ENCODE results near the gene NLRX1. TPM values are rescaled to one million over a fixed set of nuclear protein-coding genes. Genes with fewer than 3 reads are reported as not detected.

NLRX1 gene
- polyA plus RNA-seq = 0.23 TPM in 1 of 2 replicates, not detected in the other

GRCh38 chr11:119168471-119169281, at the start of gene NLRX1:
Gene NLRX1, plus strand, starts transcription at chr11:119168725. Its CDS starts 2,679 bp downstream, at chr11:119171404.

GRCh38 chr11:119121008-119121810, 47.3 kb upstream of the NLRX1 start, which contains the start of gene HINFP:
Gene HINFP, plus strand, starts transcription at chr11:119121580. Its CDS starts 5,365 bp downstream, at chr11:119126945.

GRCh38 chr11:119149018-119149785, 19.3 kb upstream of the NLRX1 start, which contains the start of gene ABCG4:
Gene ABCG4, plus strand, starts transcription at chr11:119149052. Its CDS starts 914 bp downstream, at chr11:119149966.

GRCh38 chr11:119205574-119206510, 37.3 kb downstream of the NLRX1 start, which contains the start of gene CBL:
Gene CBL, plus strand, starts transcription at chr11:119206339. Its CDS starts 79 bp downstream, at chr11:119206418.

Other genes with a start within 250 kb of the NLRX1 start
- 0.06 TPM in 1 of 2 replicates, not detected in the other for gene BCL9L, start 242.8 kb upstream of the NLRX1 start, polyA plus RNA-seq
- not detected in 2 replicates for gene UPK2, start 212.4 kb upstream of the NLRX1 start, polyA plus RNA-seq
- not detected in 2 replicates for gene FOXR1, start 197.0 kb upstream of the NLRX1 start, polyA plus RNA-seq
- 12.6 and 14.6 TPM in 2 replicates for gene CENATAC, start 170.6 kb upstream of the NLRX1 start, polyA plus RNA-seq
- gene RPS25, start 150.4 kb upstream of the NLRX1 start, polyA plus RNA-seq = 686 and 722 TPM in 2 replicates
- gene TRAPPC4, start 150.0 kb upstream of the NLRX1 start, polyA plus RNA-seq = 157 and 230 TPM in 2 replicates
- 0.53 and 3.8 TPM in 2 replicates for gene SLC37A4, start 137.8 kb upstream of the NLRX1 start, polyA plus RNA-seq
- gene HYOU1, start 111.5 kb upstream of the NLRX1 start, polyA plus RNA-seq = 25.1 and 35.7 TPM in 2 replicates
- gene VPS11, start 100.9 kb upstream of the NLRX1 start, polyA plus RNA-seq = 70.8 and 72.3 TPM in 2 replicates
- 7.6 and 8.5 TPM in 2 replicates for gene HMBS, start 83.8 kb upstream of the NLRX1 start, polyA plus RNA-seq
- 40.2 and 51.7 TPM in 2 replicates for gene DPAGT1, start 66.9 kb upstream of the NLRX1 start, polyA plus RNA-seq
- gene C2CD2L, start 61.4 kb upstream of the NLRX1 start, polyA plus RNA-seq = 3.4 and 5.0 TPM in 2 replicates
- 4.5 and 4.8 TPM in 2 replicates for gene HINFP, start 47.1 kb upstream of the NLRX1 start, polyA plus RNA-seq
- gene ABCG4, start 19.7 kb upstream of the NLRX1 start, polyA plus RNA-seq = 5.4 and 5.6 TPM in 2 replicates
- not detected in 2 replicates for gene NHERF4, start 16.8 kb downstream of the NLRX1 start, polyA plus RNA-seq
- gene CBL, start 37.6 kb downstream of the NLRX1 start, polyA plus RNA-seq = 10.4 and 17.6 TPM in 2 replicates
- gene MCAM, start 148.4 kb downstream of the NLRX1 start, polyA plus RNA-seq = 96.9 and 152 TPM in 2 replicates
- gene RNF26, start 165.8 kb downstream of the NLRX1 start, polyA plus RNA-seq = 3.4 and 8.3 TPM in 2 replicates
- not detected in 2 replicates for gene C1QTNF5, start 172.2 kb downstream of the NLRX1 start, polyA plus RNA-seq
- not detected in 2 replicates for gene MFRP, start 178.0 kb downstream of the NLRX1 start, polyA plus RNA-seq
- gene USP2, start 213.0 kb downstream of the NLRX1 start, polyA plus RNA-seq = 7.3 and 11.7 TPM in 2 replicates

Measured in Purkinje cell (primary cell).